Loucy (cell line): ENCODE measurements around the gene PLEKHO1.

ENCODE experiments used
- H2AFZ ChIP-seq: fragments of 200-600 bp; sonication (generic); 2 replicates; pipeline ENCODE4 v1.6.0; 2016; ENCODE audit warnings: antibody characterized with exemption, mild to moderate bottlenecking, low read length, moderate library complexity
- H3F3A ChIP-seq: fragments of 200-600 bp; 2 replicates; pipeline ENCODE4 v1.6.0; 2016; ENCODE audit warnings: antibody characterized with exemption, low read depth, mild to moderate bottlenecking
- H3K27me3 ChIP-seq: fragments of 200-600 bp; sonication (generic); 2 replicates; pipeline ENCODE4 v1.6.1; 2014; ENCODE audit warnings: low read length, mild to moderate bottlenecking; ENCODE audit not compliant: insufficient read depth, poor library complexity, severe bottlenecking
- H3K36me3 ChIP-seq: fragments of 200-600 bp; sonication (generic); 2 replicates; pipeline ENCODE4 v1.6.1; 2016; ENCODE audit warnings: low read length; ENCODE audit not compliant: insufficient read depth
- H3K4me1 ChIP-seq: fragments of 200-600 bp; sonication (generic); 2 replicates; pipeline ENCODE4 v1.5.1; 2014; ENCODE audit warnings: low read length, mild to moderate bottlenecking; ENCODE audit not compliant: insufficient read depth, poor library complexity, severe bottlenecking
- H3K4me2 ChIP-seq: fragments of 200-600 bp; sonication (generic); 2 replicates; pipeline ENCODE4 v1.6.0; 2014; ENCODE audit warnings: antibody characterized with exemption, low read length, low read depth, mild to moderate bottlenecking; ENCODE audit not compliant: poor library complexity, severe bottlenecking
- H3K4me3 ChIP-seq: fragments of 200-600 bp; sonication (generic); 2 replicates; pipeline ENCODE4 v1.5.1; 2014; ENCODE audit warnings: low read length, mild to moderate bottlenecking, mixed read lengths; ENCODE audit not compliant: poor library complexity, severe bottlenecking
- H3K79me2 ChIP-seq: fragments of 200-600 bp; sonication (generic); 2 replicates; pipeline ENCODE4 v1.6.1; 2014; ENCODE audit warnings: low read length; ENCODE audit not compliant: insufficient read depth
- H3K9ac ChIP-seq: fragments of 200-600 bp; sonication (generic); 2 replicates; pipeline ENCODE4 v1.6.0; 2014; ENCODE audit warnings: mild to moderate bottlenecking, low read depth, low read length, moderate library complexity; ENCODE audit not compliant: poor library complexity, severe bottlenecking
- H3K9me2 ChIP-seq: fragments of 200-600 bp; sonication (generic); replicated peaks from 2 replicates; pipeline ENCODE4 v1.6.1; 2016; ENCODE audit warnings: low read depth, low read length, mixed read lengths
- H3K9me3 ChIP-seq: fragments of 200-600 bp; sonication (generic); 2 replicates; pipeline ENCODE4 v1.6.1; 2014; ENCODE audit warnings: mild to moderate bottlenecking, antibody characterized with exemption, low read length, low read depth; ENCODE audit not compliant: insufficient read depth
- H4K20me1 ChIP-seq: fragments of 200-600 bp; sonication (generic); 2 replicates; pipeline ENCODE4 v1.6.0; 2014; ENCODE audit warnings: antibody characterized with exemption, low read length, mild to moderate bottlenecking; ENCODE audit not compliant: insufficient read depth, poor library complexity, severe bottlenecking
- CTCF ChIP-seq: fragments of 200-600 bp; sonication (generic); conservative IDR thresholded peaks from 2 replicates; pipeline ENCODE4 v1.5.1; 2014; ENCODE audit warnings: mild to moderate bottlenecking, antibody characterized with exemption, low read length
- EZH2phosphoT487 ChIP-seq: fragments of 200-600 bp; IDR thresholded peaks from 2 replicates; pipeline ENCODE4 v1.6.1; 2018; ENCODE audit warnings: antibody characterized with exemption, mild to moderate bottlenecking, moderate library complexity, borderline replicate concordance

PLEKHO1 gene, protein sequence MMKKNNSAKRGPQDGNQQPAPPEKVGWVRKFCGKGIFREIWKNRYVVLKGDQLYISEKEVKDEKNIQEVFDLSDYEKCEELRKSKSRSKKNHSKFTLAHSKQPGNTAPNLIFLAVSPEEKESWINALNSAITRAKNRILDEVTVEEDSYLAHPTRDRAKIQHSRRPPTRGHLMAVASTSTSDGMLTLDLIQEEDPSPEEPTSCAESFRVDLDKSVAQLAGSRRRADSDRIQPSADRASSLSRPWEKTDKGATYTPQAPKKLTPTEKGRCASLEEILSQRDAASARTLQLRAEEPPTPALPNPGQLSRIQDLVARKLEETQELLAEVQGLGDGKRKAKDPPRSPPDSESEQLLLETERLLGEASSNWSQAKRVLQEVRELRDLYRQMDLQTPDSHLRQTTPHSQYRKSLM

DNA sequence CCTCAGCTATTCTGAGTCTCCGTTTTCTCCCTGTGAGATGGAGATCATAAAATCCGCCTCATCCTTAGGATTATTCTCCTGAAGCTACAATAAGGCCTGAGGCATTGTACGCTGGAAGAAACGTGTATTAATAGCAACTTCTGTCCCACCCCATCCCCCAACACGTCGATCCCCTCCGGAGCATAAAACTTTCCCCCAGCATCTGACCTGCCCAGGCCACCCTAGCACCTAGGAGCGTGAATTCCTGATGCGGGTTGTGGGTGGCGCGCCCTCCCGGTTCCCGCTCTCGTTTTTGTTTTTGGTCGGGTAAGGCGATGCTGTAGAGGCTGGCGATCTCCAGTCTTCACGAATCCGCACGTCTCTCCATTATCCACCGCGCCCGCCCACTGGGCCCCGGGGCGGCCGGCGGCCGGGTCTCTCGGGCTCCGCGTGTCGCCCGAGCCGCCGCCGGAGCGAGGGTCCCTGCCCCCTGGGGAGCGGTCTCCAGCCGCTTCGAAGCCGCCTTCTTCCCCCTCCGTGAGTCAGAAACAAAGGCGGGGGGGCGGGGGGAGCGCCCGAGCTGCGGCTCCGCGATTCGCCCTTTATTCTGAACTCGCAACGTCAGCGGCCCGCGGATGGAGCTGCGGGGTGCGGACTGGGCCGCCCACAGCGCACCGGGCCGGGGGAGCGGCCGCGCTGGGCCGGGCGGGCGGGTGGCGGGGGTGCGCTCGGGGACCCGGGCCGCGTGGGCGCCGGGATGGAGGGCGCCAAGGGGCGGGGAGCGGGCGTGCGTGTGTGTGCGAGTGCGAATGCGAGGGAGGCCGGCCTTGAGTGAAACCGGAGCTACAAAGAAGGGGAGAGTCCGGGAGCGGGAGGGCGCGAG lies at the start of gene PLEKHO1:
TSS of gene PLEKHO1 (plus strand) at position 646 of the 862 bp plus-strand sequence. CDS start 342 bp downstream, outside the sequence.
- H4K20me1 ChIP-seq, result peaks cover 12% of the 10 kb centered on the region
- peaks cover 17% of the 10 kb centered on the region for H3K36me3 ChIP-seq
- peaks cover 65% of the 10 kb centered on the region for H3K79me2 ChIP-seq
- H3K9me2 ChIP-seq, result no peaks in the 10 kb centered on the region
- peak within 1 kb of the TSS; percentile 94 for H3K4me3 ChIP-seq
- peaks cover 8% of the 10 kb centered on the region for H3K27me3 ChIP-seq
- H3K4me1 ChIP-seq, result peaks cover 67% of the 10 kb centered on the region
- H3K9ac ChIP-seq, result peak within 1 kb of the TSS; percentile 100
- H3K9me3 ChIP-seq, result no peaks in the 10 kb centered on the region
- peak within 1 kb of the TSS; percentile 81 for H3K4me2 ChIP-seq
- TF ChIP-seq EZH2phosphoT487, result no peak
- no peak for TF ChIP-seq CTCF
- peaks cover 12% of the 10 kb centered on the region; the same call in 1 of the 2 replicates for H3F3A ChIP-seq
- peak within 1 kb of the TSS; percentile 60 for H2AFZ ChIP-seq

DNA sequence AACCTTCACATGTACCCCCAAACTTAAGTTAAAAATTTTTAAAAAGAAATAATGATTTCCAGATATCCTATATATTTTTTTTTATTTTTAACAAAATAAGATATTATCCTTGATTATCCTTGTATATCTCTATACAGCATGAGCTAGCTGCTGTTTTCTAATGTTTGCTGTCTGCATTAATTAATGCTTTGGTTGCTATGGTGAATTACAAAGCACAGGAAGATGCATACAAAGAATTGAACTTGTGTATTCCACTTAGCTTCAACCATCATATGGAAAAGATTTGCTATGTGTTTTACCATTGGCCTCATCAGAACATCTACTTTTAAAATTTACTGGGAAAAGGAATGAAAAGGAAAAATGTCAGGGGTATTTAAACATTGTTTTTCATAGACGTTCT lies 46.7 kb upstream of the PLEKHO1 start:
- Histone ChIP-seq H3K9me2 (no peaks in the 10 kb centered on the region), H3K27me3 (no peaks in the 10 kb centered on the region), H3K4me3 (no peak overlapping the region), H3F3A (0 out of 2 replicates have a peak, but pooled peaks cover 5% of the 10 kb centered on the region), H3K9ac (no peak overlapping the region), H3K79me2 (no peaks in the 10 kb centered on the region), H3K4me2 (no peak overlapping the region), H3K36me3 (0 out of 2 replicates have a peak, but pooled peaks cover 3% of the 10 kb centered on the region), H3K4me1 (peaks cover 17% of the 10 kb centered on the region), H4K20me1 (no peaks in the 10 kb centered on the region), H2AFZ (no peak overlapping the region), H3K9me3 (no peaks in the 10 kb centered on the region)
- TF ChIP-seq CTCF (no peak), EZH2phosphoT487 (no peak)

- H3K79me2 ChIP-seq, result no peaks in the 10 kb centered on the region
- peaks cover 48% of the 10 kb centered on the region for H3K4me1 ChIP-seq
- H3K27me3 ChIP-seq, result no peaks in the 10 kb centered on the region
- H2AFZ ChIP-seq, result 0 out of 2 replicates have a peak overlapping the region, but pooled peaks have one; percentile 56
- H3F3A ChIP-seq, result peaks cover 21% of the 10 kb centered on the region
- peak overlapping the region; percentile 68 for H3K4me2 ChIP-seq
- no peaks in the 10 kb centered on the region for H4K20me1 ChIP-seq
- no peaks in the 10 kb centered on the region for H3K9me3 ChIP-seq
- no peak for TF ChIP-seq CTCF
- TF ChIP-seq EZH2phosphoT487, result no peak
- no peaks in the 10 kb centered on the region for H3K36me3 ChIP-seq
- H3K9me2 ChIP-seq, result no peaks in the 10 kb centered on the region
- H3K4me3 ChIP-seq, result peak overlapping the region; percentile 49
- peak overlapping the region; percentile 43 for H3K9ac ChIP-seq
These were observed 43.4 kb upstream of the PLEKHO1 start for GRCh38 chr1:150106341-150106740.
